Measurements from ENCODE around the gene KIZ. TPM values are rescaled to one million over a fixed set of nuclear protein-coding genes. Genes with fewer than 3 reads are reported as not detected.
"Not testable (repeated sequence)": the region's sequence is repeated elsewhere in the genome, so short reads cannot be mapped to it uniquely, and the experiment has no call there.

The KIZ gene
- total and polyA plus RNA-seq, 12 donors = 8.3 to 38.2 (median 26.5) TPM

DNA sequence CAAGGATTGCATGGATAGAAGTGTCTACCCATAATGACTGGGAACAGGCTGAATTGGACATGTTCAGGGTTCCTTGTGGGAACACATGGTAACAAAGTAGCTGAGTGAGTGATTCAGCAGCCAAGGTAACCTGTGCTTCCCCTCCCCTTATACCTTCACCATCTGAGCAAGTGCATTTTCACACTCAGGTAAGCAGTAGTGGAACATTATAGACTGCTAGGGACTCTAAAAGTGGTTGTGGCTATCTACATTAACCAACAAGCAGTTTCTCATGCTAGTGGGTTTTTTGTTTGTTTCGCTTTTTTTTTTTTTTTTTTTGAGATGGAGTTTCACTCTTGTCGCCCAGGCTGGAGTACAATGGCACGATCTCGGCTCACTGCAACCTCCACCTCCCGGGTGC is 41.4 kb downstream of the KIZ start:
- no peak overlapping the region for H3K27ac ChIP-seq
- TF ChIP-seq, protein P1, sequence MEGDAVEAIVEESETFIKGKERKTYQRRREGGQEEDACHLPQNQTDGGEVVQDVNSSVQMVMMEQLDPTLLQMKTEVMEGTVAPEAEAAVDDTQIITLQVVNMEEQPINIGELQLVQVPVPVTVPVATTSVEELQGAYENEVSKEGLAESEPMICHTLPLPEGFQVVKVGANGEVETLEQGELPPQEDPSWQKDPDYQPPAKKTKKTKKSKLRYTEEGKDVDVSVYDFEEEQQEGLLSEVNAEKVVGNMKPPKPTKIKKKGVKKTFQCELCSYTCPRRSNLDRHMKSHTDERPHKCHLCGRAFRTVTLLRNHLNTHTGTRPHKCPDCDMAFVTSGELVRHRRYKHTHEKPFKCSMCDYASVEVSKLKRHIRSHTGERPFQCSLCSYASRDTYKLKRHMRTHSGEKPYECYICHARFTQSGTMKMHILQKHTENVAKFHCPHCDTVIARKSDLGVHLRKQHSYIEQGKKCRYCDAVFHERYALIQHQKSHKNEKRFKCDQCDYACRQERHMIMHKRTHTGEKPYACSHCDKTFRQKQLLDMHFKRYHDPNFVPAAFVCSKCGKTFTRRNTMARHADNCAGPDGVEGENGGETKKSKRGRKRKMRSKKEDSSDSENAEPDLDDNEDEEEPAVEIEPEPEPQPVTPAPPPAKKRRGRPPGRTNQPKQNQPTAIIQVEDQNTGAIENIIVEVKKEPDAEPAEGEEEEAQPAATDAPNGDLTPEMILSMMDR (IDR thresholded peaks at IDR 0.05) = no peak
- ATAC-seq (no peak), DNase-seq (no peak)
- H3K4me1 ChIP-seq = no peaks in the 10 kb centered on the region
- WGBS, 2 donors = 96 to 98% methylated on average over 5 of the region's 5 CpGs
- H3K9me3 ChIP-seq = peaks cover 0 to 9% (median 0%) of the 10 kb centered on the region in 11 donors
- peaks cover 0 to 49% (median 8%) of the 10 kb centered on the region in 9 donors for H3K36me3 ChIP-seq
- intact Hi-C loops (cut with DNase I) = no loop called here
- H3K27me3 ChIP-seq = no peaks in the 10 kb centered on the region
- H3K4me3 ChIP-seq = no peak overlapping the region

DNA sequence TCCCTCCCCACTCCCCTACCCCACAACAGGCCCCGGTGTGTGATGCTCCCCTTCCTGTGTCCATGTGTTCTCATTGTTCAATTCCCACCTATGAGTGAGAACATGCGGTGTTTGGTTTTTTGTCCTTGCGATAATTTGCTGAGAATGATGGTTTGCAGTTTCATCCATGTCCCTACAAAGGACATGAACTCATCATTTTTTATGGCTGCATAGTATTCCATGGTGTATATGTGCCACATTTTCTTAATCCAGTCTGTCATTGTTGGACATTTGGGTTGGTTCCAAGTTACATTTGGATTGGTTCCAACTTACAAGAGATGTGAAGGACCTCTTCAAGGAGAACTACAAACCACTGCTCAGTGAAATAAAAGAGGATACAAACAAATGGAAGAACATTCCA is 42.2 kb downstream of the KIZ start:
- H3K4me1 ChIP-seq; H3K27ac ChIP-seq; H3K4me3 ChIP-seq; DNase-seq; H3K27me3 ChIP-seq; ATAC-seq; H3K9me3 ChIP-seq; intact Hi-C loops (cut with DNase I): not testable (repeated sequence)
- peaks cover 0 to 41% (median 6%) of the 10 kb centered on the region in 9 donors for H3K36me3 ChIP-seq
- 92 to 96% methylated on average over 3 of the region's 3 CpGs for WGBS, 2 donors

DNA sequence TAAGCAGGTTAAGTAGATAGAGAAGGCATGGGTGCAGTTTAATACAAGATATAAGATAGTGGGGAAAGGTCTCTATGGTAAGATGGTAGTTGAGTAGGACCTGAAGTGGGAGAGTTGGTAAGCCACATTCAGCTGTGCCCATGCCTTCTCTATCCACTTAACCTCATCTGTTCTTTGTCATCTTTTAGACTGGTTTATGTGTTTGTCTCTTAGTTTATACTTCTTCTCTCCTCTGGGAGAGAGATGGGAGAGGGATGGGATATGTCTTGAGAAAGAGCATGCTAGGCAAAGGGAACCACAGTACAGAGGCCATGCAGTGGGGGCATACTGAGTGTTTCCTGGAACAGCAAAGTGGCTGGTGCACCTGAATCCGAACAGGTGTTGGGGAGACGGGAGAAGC is 46.7 kb downstream of the KIZ start:
- TF ChIP-seq, protein P1 (IDR thresholded peaks at IDR 0.05) = no peak
- intact Hi-C loops (cut with DNase I) = no loop called here
- DNase-seq (no peak), ATAC-seq (no peak)
- Histone ChIP-seq H3K27me3 (no peaks in the 10 kb centered on the region), H3K4me3 (no peak overlapping the region), H3K27ac (no peak overlapping the region), H3K9me3 (peaks cover 0 to 23% (median 5%) of the 10 kb centered on the region in 11 donors), H3K4me1 (peaks cover 0 to 10% (median 0%) of the 10 kb centered on the region in 9 donors), H3K36me3 (peaks cover 0 to 12% (median 0%) of the 10 kb centered on the region in 9 donors)
- 98% methylated on average over 2 of the region's 2 CpGs for WGBS, 2 donors

DNA sequence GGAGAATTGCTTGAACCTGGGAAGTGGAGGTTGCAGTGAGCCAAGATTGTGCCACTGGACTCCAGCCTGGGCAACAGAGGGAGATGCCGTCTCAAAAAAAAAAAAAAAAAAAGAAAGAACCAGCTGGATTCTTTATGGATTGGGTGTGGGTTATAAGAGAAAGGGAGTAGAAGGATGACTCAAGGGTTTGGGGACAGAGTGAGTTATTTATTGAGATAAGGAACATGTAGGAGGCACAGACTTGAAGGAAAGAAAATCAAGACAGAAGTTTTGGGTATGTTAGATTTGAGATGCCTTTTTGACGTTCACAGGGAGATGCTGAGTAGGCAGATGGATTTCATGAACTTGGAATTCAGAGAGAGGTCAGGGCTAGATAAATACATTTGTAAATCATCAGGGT is 47.6 kb downstream of the KIZ start:
- TF ChIP-seq, protein P1 (IDR thresholded peaks at IDR 0.05) = no peak
- H3K27me3 ChIP-seq = no peaks in the 10 kb centered on the region
- WGBS, 2 donors = 73 to 75% methylated on average over 2 of the region's 2 CpGs
- H3K4me1 ChIP-seq = peaks cover 0 to 10% (median 0%) of the 10 kb centered on the region in 9 donors
- no peak overlapping the region for H3K4me3 ChIP-seq
- intact Hi-C loops (cut with DNase I) = no loop called here
- DNase-seq = no peak
- H3K27ac ChIP-seq = no peak overlapping the region
- no peak for ATAC-seq
- H3K9me3 ChIP-seq = peaks cover 0 to 23% (median 6%) of the 10 kb centered on the region in 11 donors
- H3K36me3 ChIP-seq = peaks cover 0 to 9% (median 0%) of the 10 kb centered on the region in 9 donors

DNA sequence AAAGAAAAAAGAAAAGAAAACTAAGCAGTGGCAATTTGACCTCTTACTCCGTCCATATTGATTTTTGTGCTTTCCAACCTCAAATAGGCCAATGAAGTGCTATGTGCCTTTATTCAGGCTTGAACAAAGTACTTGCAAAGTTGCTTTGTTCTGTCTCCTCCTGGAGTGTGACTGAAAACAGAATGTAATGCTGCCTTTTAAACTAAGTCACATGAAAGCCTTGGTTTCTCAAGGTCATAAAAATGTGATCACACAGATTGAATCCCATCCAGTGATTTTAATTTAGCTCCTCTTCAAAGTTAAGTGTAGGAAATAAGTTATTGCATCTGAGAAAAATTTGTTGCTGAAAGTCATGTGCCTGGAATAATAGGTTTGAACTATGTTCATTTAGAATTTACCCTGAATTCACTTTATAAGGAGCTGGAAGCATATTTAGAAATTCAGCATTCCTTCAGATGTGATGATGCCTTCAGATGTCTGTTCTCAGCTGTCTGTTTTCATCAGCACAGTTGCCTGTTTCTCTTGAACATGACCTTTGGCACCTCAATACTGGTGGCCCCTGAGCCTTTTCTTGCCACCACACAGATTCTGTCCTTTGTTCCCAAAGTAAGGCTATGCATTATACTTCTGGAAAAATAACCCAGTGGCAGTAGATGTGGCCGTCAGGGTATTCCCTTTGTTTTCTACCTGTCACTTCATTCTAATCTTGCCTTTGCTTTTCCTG is 48.8 kb downstream of the KIZ start:
- ATAC-seq = no peak
- peaks cover 0 to 9% (median 0%) of the 10 kb centered on the region in 9 donors for H3K36me3 ChIP-seq
- H3K4me1 ChIP-seq = peaks cover 0 to 10% (median 0%) of the 10 kb centered on the region in 9 donors
- H3K9me3 ChIP-seq = peaks cover 0 to 22% (median 6%) of the 10 kb centered on the region in 11 donors
- H3K27me3 ChIP-seq = no peaks in the 10 kb centered on the region
- H3K4me3 ChIP-seq = no peak overlapping the region
- TF ChIP-seq, protein P1 (IDR thresholded peaks at IDR 0.05) = no peak
- WGBS, 2 donors = 93 to 98% methylated on average over 2 of the region's 2 CpGs
- intact Hi-C loops (cut with DNase I) = no loop called here
- no peak for DNase-seq
- H3K27ac ChIP-seq = peak overlapping the region in 2 of 10 donors; percentile 16 to 20
